Erythroblast (primary cell): Measurements from ENCODE around the gene CENPK.
"Not testable (repeated sequence)": the region's sequence is repeated elsewhere in the genome, so short reads cannot be mapped to it uniquely, and the experiment has no call there.

ENCODE experiments used
- DNase-seq, 2 experiments: peaks; one replicate each; lab custom pipeline; 2025; lab: John Stamatoyannopoulos, UW
- GATA1 ChIP-seq: IDR thresholded peaks from 2 replicates; pipeline ENCODE4 v1.6.1; 2011; ENCODE audit warnings: low read depth, mild to moderate bottlenecking, control low read depth, low read length, moderate library complexity
- POLR2A ChIP-seq: IDR thresholded peaks from 2 replicates; pipeline ENCODE4 v1.6.1; 2011; ENCODE audit warnings: mild to moderate bottlenecking, low read length

Gene CENPK

DNA sequence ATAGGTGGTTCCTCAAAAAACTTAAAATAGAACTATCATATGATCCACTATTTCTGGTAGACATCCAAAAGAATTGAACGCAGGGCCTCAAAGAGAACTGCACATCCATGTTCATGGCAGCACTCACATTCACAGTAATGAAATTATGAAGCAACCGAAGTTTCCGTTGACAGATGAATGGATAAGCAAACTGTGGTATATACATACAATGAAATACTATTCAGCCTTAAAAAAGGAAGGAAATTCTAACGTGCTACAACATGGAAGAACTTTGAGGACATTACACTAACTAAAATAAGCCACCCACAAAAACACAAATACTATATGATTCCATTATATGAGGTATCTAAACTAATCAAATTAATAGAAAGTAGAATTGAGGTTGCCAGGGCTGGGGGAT lies 18.5 kb downstream of the CENPK start:
- no peak for DNase-seq
- no peak for TF ChIP-seq POLR2A
- TF ChIP-seq GATA1: no peak

DNA sequence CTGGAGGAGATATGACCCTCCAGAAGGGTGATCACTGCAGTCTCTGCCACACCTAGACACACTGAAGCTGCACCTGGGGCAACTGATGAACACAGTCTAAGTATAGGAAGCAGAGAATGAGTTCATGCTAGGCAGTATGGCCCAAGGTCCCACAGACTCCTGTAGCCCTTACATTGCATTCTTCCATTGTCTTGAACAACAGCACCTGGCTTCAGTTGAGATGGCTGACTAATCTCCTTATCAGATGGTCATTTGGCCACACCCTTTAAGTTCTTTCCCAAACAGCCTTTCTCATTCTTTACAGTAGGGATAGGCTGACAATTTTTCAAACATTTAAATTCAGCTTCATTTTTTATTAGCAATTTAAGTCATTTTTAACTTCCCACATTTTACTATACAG lies 23.1 kb downstream of the CENPK start:
- no peak for TF ChIP-seq GATA1
- no peak for TF ChIP-seq POLR2A
- peak; percentile 11 to 39 for DNase-seq

DNA sequence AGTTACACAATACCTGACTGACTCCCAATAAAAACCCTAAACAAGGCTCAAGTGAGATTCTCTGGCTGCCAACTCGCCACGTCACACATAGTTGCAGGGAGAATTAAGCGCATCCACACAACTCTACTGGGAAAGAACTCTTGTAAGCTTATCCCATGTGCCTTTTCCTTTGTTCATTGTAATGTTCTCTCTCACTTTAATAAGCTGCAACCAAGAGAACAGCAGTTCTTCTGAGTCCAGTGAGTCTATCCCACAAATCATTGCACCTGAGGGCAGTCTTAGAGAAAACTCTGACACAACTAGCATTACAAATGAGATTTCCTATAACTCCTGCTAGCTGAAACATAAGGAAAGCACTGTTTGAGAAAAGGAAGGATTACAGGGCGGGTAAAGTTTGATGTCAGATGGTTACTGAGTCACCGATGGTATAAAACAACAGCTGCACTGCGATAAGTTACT lies 27.4 kb downstream of the CENPK start:
- no peak for DNase-seq

DNA sequence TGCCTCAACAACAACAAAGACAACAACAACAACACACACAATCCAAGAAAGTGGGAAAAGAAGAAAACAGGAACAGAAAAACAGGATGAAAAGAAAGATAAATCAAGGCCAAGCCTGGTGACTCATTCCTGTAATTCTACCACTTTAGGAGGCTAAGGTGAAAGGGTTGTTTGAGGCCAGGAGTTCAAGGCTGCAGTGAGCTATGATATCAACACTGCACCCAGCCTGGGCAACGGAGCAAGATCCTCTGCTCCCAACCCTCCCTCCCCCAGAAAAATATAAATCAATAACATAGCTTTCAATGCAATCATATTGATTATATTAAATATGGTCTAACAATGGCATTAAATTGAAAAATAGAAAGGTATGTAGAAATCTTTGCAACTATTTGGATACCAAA lies 32.1 kb downstream of the CENPK start:
- no peak for DNase-seq
- TF ChIP-seq GATA1 (no peak), POLR2A (no peak)

More for the DNA sequence above, 27.4 kb downstream of the CENPK start:
- no peak for TF ChIP-seq GATA1

DNA sequence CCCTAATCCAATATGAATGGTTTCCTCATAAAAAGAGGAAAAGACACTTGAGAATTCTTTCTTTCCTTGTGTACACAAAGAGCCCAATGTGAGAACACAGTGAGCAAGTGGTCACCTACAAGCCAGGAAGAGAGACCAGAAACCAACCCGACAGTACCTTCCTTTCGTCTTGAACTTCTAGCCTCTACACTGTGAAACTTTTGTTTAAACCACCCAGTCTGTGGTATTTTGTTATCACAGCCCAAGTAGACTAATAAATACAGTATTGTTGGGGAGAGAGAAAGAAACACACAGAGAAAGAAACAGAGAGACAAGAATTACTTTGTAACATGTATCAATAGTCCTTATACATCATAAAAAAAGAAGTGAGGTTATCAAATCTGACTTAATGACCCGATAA lies 37.2 kb downstream of the CENPK start:
- TF ChIP-seq GATA1: no peak
- TF ChIP-seq POLR2A: no peak
- no peak for DNase-seq

DNA sequence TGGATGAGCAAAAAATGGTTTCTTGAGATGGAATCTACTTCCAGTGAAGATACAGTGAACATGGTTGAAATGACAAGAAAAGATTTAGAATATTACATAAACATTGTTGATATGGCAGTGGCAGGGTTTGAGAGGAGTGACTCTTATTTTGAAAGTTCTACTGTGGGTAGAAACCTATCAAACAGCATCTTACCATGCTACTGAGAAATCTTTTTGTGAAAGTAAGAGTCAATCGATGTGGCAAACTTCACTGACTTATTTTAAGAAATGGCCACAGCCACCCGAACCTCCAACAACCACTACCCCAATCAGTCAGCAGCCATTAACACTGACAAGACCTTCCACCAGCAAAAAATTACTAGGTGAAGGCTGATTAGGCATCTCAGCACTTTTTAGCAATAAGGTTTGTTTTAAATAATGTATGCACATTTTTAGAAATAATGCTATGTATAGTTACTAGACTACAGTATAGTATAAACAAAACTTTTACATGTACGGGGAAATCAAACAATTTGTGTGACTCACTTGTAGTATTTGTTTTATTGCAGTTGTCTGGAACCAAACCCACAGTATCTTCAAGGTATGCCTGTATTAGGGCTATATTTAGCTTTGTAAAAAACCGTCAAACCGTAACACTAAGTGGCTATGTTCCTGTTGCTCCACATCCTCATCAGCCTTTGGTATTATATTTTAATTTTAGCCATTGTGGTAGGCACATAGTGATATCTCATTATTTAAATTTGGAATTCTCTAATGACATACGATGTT lies 50.6 kb downstream of the CENPK start:
- no peak for DNase-seq
- TF ChIP-seq GATA1 (no peak), POLR2A (no peak)

DNA sequence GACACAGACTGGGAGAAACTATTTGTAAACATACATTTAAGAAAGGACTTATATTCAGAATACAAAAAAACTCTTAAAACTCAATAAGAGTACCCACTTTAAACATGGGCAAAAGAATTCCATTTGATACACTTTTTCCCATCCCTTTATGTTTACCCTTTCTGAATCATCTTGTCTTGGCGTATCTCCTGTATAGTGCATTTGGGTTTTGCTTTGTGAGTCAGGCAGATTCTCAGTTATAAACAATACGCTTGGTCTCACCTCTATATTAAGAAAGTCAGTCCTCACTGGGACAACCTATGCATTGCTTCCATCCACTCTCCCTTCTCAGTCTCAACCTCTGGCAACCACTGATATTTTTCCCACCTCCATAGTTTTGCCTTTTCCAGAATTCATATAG lies 54.0 kb downstream of the CENPK start:
- TF ChIP-seq GATA1 (no peak), POLR2A (no peak)
- no peak for DNase-seq

DNA sequence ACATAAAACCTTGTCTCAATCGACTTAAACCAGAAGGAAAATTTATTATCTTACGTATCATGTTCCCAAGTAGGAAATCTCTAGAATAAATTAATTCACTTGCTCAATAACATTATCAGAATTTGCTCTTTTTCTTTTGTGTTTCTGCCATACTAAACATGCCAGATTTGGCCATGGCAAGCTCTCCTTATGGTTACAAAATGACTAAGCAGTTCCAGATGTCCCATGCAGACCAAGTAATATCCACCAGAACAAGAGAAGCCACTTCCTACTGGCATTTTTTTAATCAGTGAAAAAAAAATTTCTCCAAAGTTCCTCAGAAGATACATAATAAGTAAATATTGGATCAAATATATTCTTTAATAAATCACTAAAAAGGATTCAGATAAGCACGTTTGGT lies 56.0 kb downstream of the CENPK start:
- TF ChIP-seq POLR2A: no peak
- no peak for TF ChIP-seq GATA1
- DNase-seq: no peak

DNA sequence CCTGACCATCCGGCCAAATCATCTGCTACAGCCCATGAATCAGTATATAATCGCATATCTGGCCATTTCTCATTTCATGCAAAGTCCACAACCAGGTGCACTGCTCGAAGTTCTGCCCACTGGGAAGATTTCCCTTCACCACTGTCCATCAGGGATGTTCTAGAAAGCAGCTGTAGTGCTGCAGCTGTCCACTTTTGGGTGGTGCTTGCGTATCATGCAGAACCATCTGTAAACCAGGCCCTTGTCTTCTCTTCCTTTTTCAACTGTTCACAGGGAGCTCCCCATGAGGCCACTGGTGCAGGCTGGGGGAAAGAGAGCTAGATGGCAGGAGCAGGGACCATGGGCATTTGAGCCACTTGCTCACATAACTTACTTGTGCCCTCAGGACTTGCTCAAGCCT lies 73.8 kb downstream of the CENPK start:
- peak; percentile 9 to 49 for DNase-seq
- TF ChIP-seq GATA1 (no peak), POLR2A (no peak)

DNA sequence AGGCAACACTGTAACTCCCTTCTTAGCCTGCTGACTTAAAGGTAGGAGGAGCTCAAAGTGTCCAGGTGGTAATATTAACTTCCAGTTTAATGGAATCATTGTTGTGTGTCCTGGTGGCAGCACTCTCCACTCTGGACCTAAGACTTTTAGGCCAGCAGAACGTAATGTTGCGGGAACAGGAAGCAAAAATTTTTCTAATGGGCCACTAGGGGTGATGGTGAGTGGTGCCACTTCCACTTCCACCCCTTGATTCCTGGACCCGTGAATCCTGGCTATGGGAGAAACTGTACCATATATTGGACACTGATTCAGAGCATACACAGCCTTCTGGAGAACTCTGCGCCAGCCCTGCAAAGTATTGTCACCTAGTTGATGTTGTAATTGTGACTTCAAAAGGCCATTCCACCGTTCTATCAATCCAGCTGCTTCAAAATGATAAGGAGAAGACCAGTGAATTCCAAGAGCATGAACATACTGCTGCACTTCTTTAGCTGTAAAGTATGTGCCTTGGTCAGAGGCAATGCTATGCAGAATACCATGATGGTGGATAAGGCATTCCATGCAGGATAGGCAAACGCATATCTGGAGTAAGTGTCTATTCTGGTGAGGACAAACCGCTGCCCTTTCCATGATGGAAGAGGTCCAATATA lies 74.8 kb downstream of the CENPK start:
- peak; percentile 27 to 46 for DNase-seq

DNA sequence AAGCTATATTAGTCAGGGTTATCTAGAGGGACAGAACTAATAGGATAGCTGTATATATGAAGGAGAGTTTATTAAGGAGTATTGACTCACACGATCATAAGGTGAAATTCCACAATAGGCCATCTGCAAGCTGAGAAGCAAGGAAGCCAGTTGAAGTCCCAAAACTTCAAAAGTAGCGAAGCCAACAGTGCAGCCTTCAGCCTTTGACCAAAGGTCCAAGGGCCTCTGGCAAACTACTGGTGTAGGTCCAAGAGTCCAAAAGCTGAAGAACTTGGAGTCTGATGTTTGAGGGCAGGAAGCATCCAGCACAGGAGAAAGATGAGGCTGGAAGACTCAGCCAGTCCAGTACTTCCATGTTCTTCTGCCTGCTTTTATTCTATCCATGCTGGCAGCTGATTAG lies 76.2 kb downstream of the CENPK start:
- not testable (repeated sequence) for DNase-seq

DNA sequence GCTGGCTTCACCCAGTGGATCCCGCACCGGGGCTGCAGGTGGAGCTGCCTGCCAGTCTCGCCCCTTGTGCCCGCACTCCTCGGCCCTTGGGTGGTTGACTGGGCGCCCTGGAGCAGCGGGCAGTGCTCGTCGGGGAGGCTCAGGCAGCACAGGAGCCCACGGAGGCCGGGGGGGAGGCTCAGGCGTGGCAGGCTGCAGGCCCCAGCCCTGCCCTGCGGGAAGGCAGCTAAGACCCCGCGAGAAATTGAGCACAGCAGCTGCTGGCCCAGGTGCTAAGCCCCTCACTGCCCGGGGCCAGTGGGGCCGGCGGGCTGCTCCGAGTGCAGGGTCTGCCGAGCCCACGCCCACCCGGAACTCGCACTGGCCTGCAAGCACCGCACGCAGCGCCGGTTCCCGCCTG lies 77.6 kb downstream of the CENPK start:
- no peak for DNase-seq

DNA sequence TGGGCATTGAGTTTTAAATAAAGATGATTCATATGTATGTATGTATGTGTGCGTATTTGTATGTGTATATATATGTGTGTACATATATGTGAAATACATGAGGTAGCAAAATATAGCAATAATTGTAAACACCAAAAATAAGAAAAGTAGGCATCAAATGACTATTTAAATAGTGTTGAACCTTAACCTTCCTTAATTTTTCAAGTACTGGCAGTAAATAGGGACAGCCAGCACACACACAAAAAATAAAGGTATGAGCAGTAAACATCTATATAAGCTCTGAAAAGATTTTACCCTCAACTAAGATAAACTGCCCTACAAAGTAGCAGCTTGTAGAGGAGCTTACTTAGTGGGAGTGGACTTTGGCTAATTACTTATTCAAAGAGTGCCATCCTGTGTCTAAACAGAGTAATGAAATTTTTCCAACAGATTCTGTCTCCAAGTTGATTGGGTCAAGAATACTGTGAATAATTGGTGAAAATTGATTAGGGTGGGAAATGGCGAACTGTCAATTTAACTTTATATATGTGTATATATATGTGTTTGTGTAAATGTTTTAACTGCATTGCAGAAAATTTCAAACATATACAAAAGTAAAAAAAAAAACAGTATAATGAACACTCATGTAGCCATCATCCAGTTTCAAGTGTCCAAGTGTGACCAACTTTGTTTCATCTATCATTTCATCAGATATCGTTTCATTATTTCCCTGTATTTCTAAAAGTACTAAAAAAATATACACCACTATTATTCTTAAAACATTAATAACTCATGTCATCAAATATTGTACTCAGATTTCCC lies 79.2 kb downstream of the CENPK start:
- no peak for TF ChIP-seq POLR2A
- TF ChIP-seq GATA1: no peak
- peak; percentile 73 to 77 for DNase-seq

More for the DNA sequence above, 77.6 kb downstream of the CENPK start:
- TF ChIP-seq GATA1: no peak
- no peak for TF ChIP-seq POLR2A
